Measurements from ENCODE around the gene RHO. TPM values are rescaled to one million over a fixed set of nuclear protein-coding genes. Genes with fewer than 3 reads are reported as not detected.

RHO gene
- total RNA-seq, 2 experiments from 2014 or later, result not detected

- ATAC-seq, result no peak
- H3K27me3 Mint-ChIP-seq, result no peaks in the 10 kb centered on the region
- no peak overlapping the region for H3K4me3 Mint-ChIP-seq
These were observed 24.8 kb upstream of the RHO start for GRCh38 chr3:129503471-129504291.

GRCh38 chr3:129504471-129505100, 23.9 kb upstream of the RHO start:
- no peak overlapping the region for H3K27ac Mint-ChIP-seq
- no peaks in the 10 kb centered on the region for H3K4me1 Mint-ChIP-seq (ENCODE audit: low read depth)
- TF ChIP-seq CTCF (IDR thresholded peaks at IDR 0.05), result no peak
- DNase-seq (no peak), ATAC-seq (no peak)
- H3K9me3 Mint-ChIP-seq, result no peaks in the 10 kb centered on the region
- ChIA-PET POLR2A (no interaction called here), CTCF (no interaction called here)
- H3K4me3 Mint-ChIP-seq, result no peak overlapping the region
- H3K27me3 Mint-ChIP-seq, result no peaks in the 10 kb centered on the region
- intact Hi-C loops (cut with micrococcal nuclease), result no loop called here
- no peaks in the 10 kb centered on the region for H3K36me3 Mint-ChIP-seq (ENCODE audit: low read depth)

More at GRCh38 chr3:129503471-129504291, 24.8 kb upstream of the RHO start:
- Mint-ChIP-seq H3K4me1 (ENCODE audit: low read depth) (no peaks in the 10 kb centered on the region), H3K9me3 (no peaks in the 10 kb centered on the region), H3K27ac (no peak overlapping the region), H3K36me3 (ENCODE audit: low read depth) (no peaks in the 10 kb centered on the region)
- CTCF ChIA-PET, result no interaction called here
- intact Hi-C loops (cut with micrococcal nuclease), result no loop called here
- TF ChIP-seq CTCF (IDR thresholded peaks at IDR 0.05), result no peak
- POLR2A ChIA-PET, result no interaction called here
- DNase-seq, result no peak

DNA sequence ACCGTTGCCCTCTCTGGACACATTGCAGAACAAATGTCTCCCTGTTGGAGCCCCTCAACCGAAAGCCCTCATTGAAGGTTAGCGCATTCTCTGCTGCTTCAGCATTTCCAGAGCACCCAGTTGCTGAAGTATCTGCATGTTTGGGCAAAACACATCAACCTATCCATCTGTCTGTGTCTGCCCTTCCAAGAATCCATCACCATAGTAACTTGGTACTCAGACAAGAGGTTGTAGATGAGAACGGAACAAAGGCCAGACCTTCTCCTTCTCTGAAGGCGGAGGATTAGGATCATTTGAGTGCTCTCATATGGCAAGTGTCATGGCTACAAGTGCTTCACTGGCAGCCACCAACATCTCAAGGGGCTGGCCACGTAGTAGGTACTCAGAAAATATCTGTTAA, 23.1 kb upstream of the RHO start:
- ChIA-PET POLR2A (no interaction called here), CTCF (no interaction called here)
- no peak overlapping the region for H3K27ac Mint-ChIP-seq
- no peak for TF ChIP-seq CTCF (IDR thresholded peaks at IDR 0.05)
- intact Hi-C loops (cut with micrococcal nuclease), result no loop called here
- H3K36me3 Mint-ChIP-seq (ENCODE audit: low read depth), result no peaks in the 10 kb centered on the region
- H3K4me3 Mint-ChIP-seq, result no peak overlapping the region
- no peaks in the 10 kb centered on the region for H3K4me1 Mint-ChIP-seq (ENCODE audit: low read depth)
- H3K27me3 Mint-ChIP-seq, result no peaks in the 10 kb centered on the region
- no peaks in the 10 kb centered on the region for H3K9me3 Mint-ChIP-seq
- no peak for ATAC-seq
- no peak for DNase-seq

DNA sequence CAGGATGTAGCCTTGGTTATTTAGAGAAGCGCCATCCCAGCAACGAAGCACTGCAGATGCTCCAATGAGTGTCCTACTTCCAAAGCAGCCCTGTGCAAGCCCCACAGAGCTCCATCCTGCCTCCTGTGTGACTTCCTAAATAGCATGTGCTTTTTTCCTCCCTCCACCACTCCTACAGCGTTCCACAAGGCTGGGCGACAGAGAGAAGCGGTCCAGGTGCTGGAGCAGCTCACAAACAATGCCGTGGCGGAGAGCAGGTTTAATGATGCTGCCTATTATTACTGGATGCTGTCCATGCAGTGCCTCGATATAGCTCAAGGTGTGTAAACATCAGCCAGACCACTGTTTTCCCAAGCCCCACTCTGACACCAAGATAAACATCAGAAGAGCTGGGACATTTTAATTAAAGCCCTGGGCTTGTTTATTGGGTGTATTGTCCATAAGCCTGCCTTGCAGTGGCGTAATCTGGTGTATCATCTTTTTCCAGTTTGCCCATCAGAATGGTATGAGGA, 22.2 kb upstream of the RHO start:
- DNase-seq (no peak), ATAC-seq (no peak)
- TF ChIP-seq CTCF (IDR thresholded peaks at IDR 0.05), result no peak
- no peaks in the 10 kb centered on the region for H3K36me3 Mint-ChIP-seq (ENCODE audit: low read depth)
- H3K4me1 Mint-ChIP-seq (ENCODE audit: low read depth), result peaks cover 2% of the 10 kb centered on the region
- no peaks in the 10 kb centered on the region for H3K27me3 Mint-ChIP-seq
- CTCF ChIA-PET, result no interaction called here
- intact Hi-C loops (cut with micrococcal nuclease), result no loop called here
- H3K9me3 Mint-ChIP-seq, result no peaks in the 10 kb centered on the region
- POLR2A ChIA-PET, result interaction anchor here (0.7 kb wide), 1 partner anchor 9 kb away, joined by 3 read pairs; no protein-coding TSS in a partner anchor
- no peak overlapping the region for H3K4me3 Mint-ChIP-seq
- H3K27ac Mint-ChIP-seq, result no peak overlapping the region

DNA sequence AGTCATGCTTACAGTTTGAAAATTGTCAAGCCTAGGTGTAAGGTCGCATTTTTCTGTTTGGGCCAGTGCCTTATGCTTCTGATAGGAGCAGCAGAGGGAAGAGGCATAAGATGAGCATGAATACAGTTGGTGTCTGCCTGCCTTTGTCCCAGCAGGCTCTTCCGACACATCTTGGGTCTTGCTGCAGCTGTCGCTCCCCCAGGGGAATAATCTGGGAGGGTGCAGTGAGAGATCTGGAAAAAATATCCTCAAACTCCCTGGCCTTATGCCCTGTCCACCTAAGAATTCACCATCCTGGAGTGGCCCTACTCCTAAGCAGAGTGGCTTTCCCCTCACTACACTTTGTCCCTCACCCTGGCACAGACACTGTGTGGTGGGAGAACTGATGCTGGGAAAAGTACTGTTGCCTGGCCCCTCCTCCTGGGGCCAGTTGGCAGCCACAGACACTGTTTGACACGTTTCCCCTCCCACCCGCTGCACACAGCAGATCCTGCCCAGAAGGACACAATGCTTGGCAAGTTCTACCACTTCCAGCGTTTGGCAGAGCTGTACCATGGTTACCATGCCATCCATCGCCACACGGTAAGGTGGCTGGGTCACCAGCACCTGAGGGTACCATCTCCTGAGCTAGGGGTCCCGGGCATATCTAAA, 21.1 kb upstream of the RHO start:
- ChIA-PET CTCF (no interaction called here), POLR2A (no interaction called here)
- H3K4me1 Mint-ChIP-seq (ENCODE audit: low read depth), result peaks cover 2% of the 10 kb centered on the region
- ATAC-seq (no peak), DNase-seq (no peak)
- no peaks in the 10 kb centered on the region for H3K36me3 Mint-ChIP-seq (ENCODE audit: low read depth)
- H3K9me3 Mint-ChIP-seq, result no peaks in the 10 kb centered on the region
- H3K27ac Mint-ChIP-seq, result no peak overlapping the region
- no peak overlapping the region for H3K4me3 Mint-ChIP-seq
- no peaks in the 10 kb centered on the region for H3K27me3 Mint-ChIP-seq
- intact Hi-C loops (cut with micrococcal nuclease), result no loop called here
- no peak for TF ChIP-seq CTCF (IDR thresholded peaks at IDR 0.05)

Measured in activated CD8-positive, alpha-beta T cell treated with anti-CD3 and anti-CD28 coated beads for 36 hours (primary cell).